Osteocyte (in vitro differentiated cells): ENCODE results near the gene TMEM214. TPM values are rescaled to one million over a fixed set of nuclear protein-coding genes. Genes with fewer than 3 reads are reported as not detected.

Experiments used
- DNase-seq: peaks from one replicate; pipeline ENCODE4 v3.0.0; 2021; ENCODE audit warnings: mixed read lengths; ENCODE audit not compliant: unreplicated experiment; ENCODE audit errors: extremely low spot score
- H3K27ac Mint-ChIP-seq: one replicate; pipeline ENCODE4 v1.8.0; 2021; ENCODE audit warnings: mild to moderate bottlenecking, mixed read lengths; ENCODE audit not compliant: unreplicated experiment
- H3K27me3 Mint-ChIP-seq: one replicate; pipeline ENCODE4 v1.8.0; 2021; ENCODE audit warnings: mixed read lengths; ENCODE audit not compliant: unreplicated experiment
- H3K36me3 Mint-ChIP-seq: one replicate; pipeline ENCODE4 v1.8.0; 2021; ENCODE audit warnings: mixed read lengths; ENCODE audit not compliant: unreplicated experiment
- H3K4me1 Mint-ChIP-seq: one replicate; pipeline ENCODE4 v1.8.0; 2021; ENCODE audit warnings: mixed read lengths; ENCODE audit not compliant: unreplicated experiment
- H3K4me3 Mint-ChIP-seq: one replicate; pipeline ENCODE4 v1.8.0; 2021; ENCODE audit warnings: mild to moderate bottlenecking, moderate library complexity, mixed read lengths; ENCODE audit not compliant: unreplicated experiment
- H3K9me3 Mint-ChIP-seq: one replicate; pipeline ENCODE4 v1.8.0; 2021; ENCODE audit warnings: mixed read lengths; ENCODE audit not compliant: unreplicated experiment
- total RNA-seq: library from RNA; stranded (reverse); gene quantifications from 2 replicates; pipeline ENCODE4 v1.2.1, GENCODE V29; 2021
- TF ChIP-seq, protein P1 (sequence below): fragments of 200-600 bp; sonication (generic); IDR thresholded peaks from 2 replicates; pipeline ENCODE4 v1.5.0; 2021; ENCODE audit warnings: antibody characterized with exemption, mild to moderate bottlenecking, moderate library complexity

TMEM214 gene
- total RNA-seq, 1 donor from 2014 or later: 118 TPM

- Mint-ChIP-seq H3K27me3 (no peaks in the 10 kb centered on the region), H3K4me3 (no peak overlapping the region), H3K9me3 (no peaks in the 10 kb centered on the region), H3K27ac (no peak overlapping the region), H3K4me1 (peaks cover 16% of the 10 kb centered on the region), H3K36me3 (peaks cover 1% of the 10 kb centered on the region)
- TF ChIP-seq, protein P1, sequence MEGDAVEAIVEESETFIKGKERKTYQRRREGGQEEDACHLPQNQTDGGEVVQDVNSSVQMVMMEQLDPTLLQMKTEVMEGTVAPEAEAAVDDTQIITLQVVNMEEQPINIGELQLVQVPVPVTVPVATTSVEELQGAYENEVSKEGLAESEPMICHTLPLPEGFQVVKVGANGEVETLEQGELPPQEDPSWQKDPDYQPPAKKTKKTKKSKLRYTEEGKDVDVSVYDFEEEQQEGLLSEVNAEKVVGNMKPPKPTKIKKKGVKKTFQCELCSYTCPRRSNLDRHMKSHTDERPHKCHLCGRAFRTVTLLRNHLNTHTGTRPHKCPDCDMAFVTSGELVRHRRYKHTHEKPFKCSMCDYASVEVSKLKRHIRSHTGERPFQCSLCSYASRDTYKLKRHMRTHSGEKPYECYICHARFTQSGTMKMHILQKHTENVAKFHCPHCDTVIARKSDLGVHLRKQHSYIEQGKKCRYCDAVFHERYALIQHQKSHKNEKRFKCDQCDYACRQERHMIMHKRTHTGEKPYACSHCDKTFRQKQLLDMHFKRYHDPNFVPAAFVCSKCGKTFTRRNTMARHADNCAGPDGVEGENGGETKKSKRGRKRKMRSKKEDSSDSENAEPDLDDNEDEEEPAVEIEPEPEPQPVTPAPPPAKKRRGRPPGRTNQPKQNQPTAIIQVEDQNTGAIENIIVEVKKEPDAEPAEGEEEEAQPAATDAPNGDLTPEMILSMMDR: no peak
- DNase-seq: no peak
These were observed 55.2 kb downstream of the TMEM214 start for GRCh38 chr2:27087823-27088410.

- no peaks in the 10 kb centered on the region for H3K9me3 Mint-ChIP-seq
- H3K27ac Mint-ChIP-seq: no peak overlapping the region
- TF ChIP-seq, protein P1: no peak
- H3K4me1 Mint-ChIP-seq: peaks cover 16% of the 10 kb centered on the region
- DNase-seq: no peak
- H3K4me3 Mint-ChIP-seq: no peak overlapping the region
- no peaks in the 10 kb centered on the region for H3K27me3 Mint-ChIP-seq
- H3K36me3 Mint-ChIP-seq: no peaks in the 10 kb centered on the region
These were observed 55.9 kb downstream of the TMEM214 start for GRCh38 chr2:27088634-27089033.

- no peak for DNase-seq
- no peak overlapping the region for H3K4me3 Mint-ChIP-seq
- TF ChIP-seq, protein P1: no peak
- H3K9me3 Mint-ChIP-seq: no peaks in the 10 kb centered on the region
- peaks cover 16% of the 10 kb centered on the region for H3K4me1 Mint-ChIP-seq
- H3K36me3 Mint-ChIP-seq: no peaks in the 10 kb centered on the region
- no peaks in the 10 kb centered on the region for H3K27me3 Mint-ChIP-seq
- no peak overlapping the region for H3K27ac Mint-ChIP-seq
These were observed 56.6 kb downstream of the TMEM214 start for GRCh38 chr2:27089111-27089954.

Other genes starting within 250 kb of the TMEM214 start
- 4.6 and 5.1 TPM in 2 replicates for gene CENPA, start 246.9 kb upstream of the TMEM214 start, total RNA-seq
- 0.11 TPM in 1 of 2 replicates, not detected in the other for gene DPYSL5, start 184.8 kb upstream of the TMEM214 start, total RNA-seq
- gene MAPRE3, start 62.3 kb upstream of the TMEM214 start, total RNA-seq: 9.4 and 9.5 TPM in 2 replicates
- 23.4 and 23.9 TPM in 2 replicates for gene AGBL5, start 18.7 kb downstream of the TMEM214 start, total RNA-seq
- gene OST4, start 38.7 kb downstream of the TMEM214 start, total RNA-seq: 369 and 380 TPM in 2 replicates
- 206 and 212 TPM in 2 replicates for gene EMILIN1, start 45.6 kb downstream of the TMEM214 start, total RNA-seq
- gene KHK, start 53.8 kb downstream of the TMEM214 start, total RNA-seq: 2.0 and 2.4 TPM in 2 replicates
- 1.2 and 1.9 TPM in 2 replicates for gene CGREF1, start 86.2 kb downstream of the TMEM214 start, total RNA-seq
- 0.48 TPM in 1 of 2 replicates, not detected in the other for gene ABHD1, start 90.8 kb downstream of the TMEM214 start, total RNA-seq
- gene PREB, start 101.7 kb downstream of the TMEM214 start, total RNA-seq: 42.7 and 46.3 TPM in 2 replicates
- gene PRR30, start 106.4 kb downstream of the TMEM214 start, total RNA-seq: not detected in 2 replicates
- gene TCF23, start 116.0 kb downstream of the TMEM214 start, total RNA-seq: not detected in 2 replicates
- 117 and 125 TPM in 2 replicates for gene ATRAID, start 179.1 kb downstream of the TMEM214 start, total RNA-seq
- gene SLC5A6, start 179.3 kb downstream of the TMEM214 start, total RNA-seq: 33.2 and 33.3 TPM in 2 replicates
- 72.6 and 76.9 TPM in 2 replicates for gene CAD, start 184.4 kb downstream of the TMEM214 start, total RNA-seq
- gene SLC30A3, start 230.1 kb downstream of the TMEM214 start, total RNA-seq: not detected in 2 replicates
- not detected in 2 replicates for gene DNAJC5G, start 242.5 kb downstream of the TMEM214 start, total RNA-seq
- gene TRIM54, start 249.5 kb downstream of the TMEM214 start, total RNA-seq: not detected in 2 replicates